Sigmoid colon (tissue), 7 donors: ENCODE measurements around the gene CRADD. TPM values are rescaled to one million over a fixed set of nuclear protein-coding genes. Genes with fewer than 3 reads are reported as not detected.

ENCODE experiments used
- DNase-seq: peaks from one replicate; pipeline ENCODE4 v3.0.0-alpha.2; 2019
- H3K27ac ChIP-seq, 4 donors: fragments of 200-600 bp; sonication (generic); one replicate each; pipeline ENCODE4 v1.5.1; 2016 to 2019; ENCODE audit warnings: mild to moderate bottlenecking in 1 of 4
- H3K27me3 ChIP-seq, 3 donors: fragments of 200-600 bp; sonication (generic); one replicate each; pipeline ENCODE4 v1.5.1; 2019; ENCODE audit warnings: mild to moderate bottlenecking in 1 of 3
- H3K36me3 ChIP-seq, 4 donors: fragments of 200-600 bp; sonication (generic); one replicate each; pipeline ENCODE4 v1.5.1; 2016 to 2019
- H3K4me1 ChIP-seq, 4 donors: fragments of 200-600 bp; sonication (generic); one replicate each; pipeline ENCODE4 v1.5.1; 2017 to 2019
- H3K4me3 ChIP-seq, 4 donors: fragments of 200-600 bp; sonication (generic); one replicate each; pipeline ENCODE4 v1.5.1; 2017 to 2019; ENCODE audit warnings: mild to moderate bottlenecking in 2 of 4, moderate library complexity in 1 of 4
- H3K9me3 ChIP-seq, 4 donors: fragments of 200-600 bp in 3 of 4; sonication (generic) in 3 of 4; one replicate each; pipeline versions ENCODE4 v1.5.1 to v1.6.1; 2013 to 2019
- EP300 ChIP-seq, 4 donors: sonication (generic); formaldehyde crosslinking; IDR thresholded peaks; one replicate each; pipeline ENCODE4 v1.6.1; 2017; ENCODE audit warnings: antibody characterized with exemption in 4 of 4
- POLR2A ChIP-seq, 2 donors: fragments of 450-650 bp; IDR thresholded peaks; one replicate each; pipeline ENCODE4 v1.6.1; 2016; ENCODE audit warnings: antibody characterized with exemption in 2 of 2, mild to moderate bottlenecking in 2 of 2, moderate library complexity in 2 of 2
- POLR2AphosphoS5 ChIP-seq, 4 donors: sonication (generic); formaldehyde crosslinking; IDR thresholded peaks; one replicate each; pipeline ENCODE4 v1.6.1; 2017; ENCODE audit warnings: antibody characterized with exemption in 4 of 4
- WGBS, 2 donors: extraction: QIAGEN DNeasy Blood & Tissue Kit; methylation state at CpG; one replicate each; pipeline ENCODE4 v1.1.7; 2013; 5-methylcytosine and 5-hydroxymethylcytosine counted together
- intact Hi-C: fragments of 100-400 bp; cut with DNase I; formaldehyde crosslinking; loops from one replicate; pipeline ENCODE4 v1.15.1; 2023
- polyA plus RNA-seq, 3 donors: library from polyadenylated mRNA; stranded (reverse); fragments of 200-250 nt; gene quantifications; one replicate each; pipeline ENCODE4 v1.2.3, GENCODE V29; 2013
- total RNA-seq, 4 donors: library from RNA; depleted of rRNA; stranded (reverse); fragments of >200 nt; gene quantifications; one replicate each; pipeline ENCODE4 v1.1.0, GENCODE V29; 2016
- TF ChIP-seq, protein P1 (sequence below), 4 experiments: fragments of 450-650 bp in 3 of 4; fragments of 200-600 bp in 1 of 4; IDR thresholded peaks; one replicate each; pipeline ENCODE4 v1.5.1; 2016 to 2019; ENCODE audit warnings: antibody characterized with exemption in 4 of 4, mild to moderate bottlenecking in 3 of 4, moderate library complexity in 2 of 4
- donor health status: healthy with polysubstance abuse.
- donor health status: Bipolar disorder and iron deficiency.
- donor health status: healthy.

The CRADD gene
- total and polyA plus RNA-seq, 7 donors, result 14.1 to 98.9 (median 43.7) TPM

DNA sequence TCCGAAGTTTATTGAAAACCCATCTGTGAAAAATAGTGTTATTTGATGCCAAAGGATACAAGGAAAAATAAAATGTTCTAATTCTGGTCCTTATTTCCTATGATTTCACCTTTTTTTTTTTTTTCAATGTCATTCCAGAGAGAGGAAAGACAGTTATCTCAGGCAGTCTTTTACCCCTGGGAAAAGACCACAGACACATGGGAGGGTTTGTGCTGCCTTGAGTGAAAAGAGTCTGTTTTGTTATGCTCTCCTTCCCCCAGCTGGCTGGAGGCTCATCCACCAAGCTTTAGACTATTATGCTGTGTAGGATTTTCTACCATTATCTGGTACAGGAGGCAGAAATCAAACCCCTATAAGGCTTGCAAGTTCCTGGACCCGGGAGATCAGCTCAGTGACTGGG lies 151.8 kb downstream of the CRADD start:
- Histone ChIP-seq H3K36me3 (no peaks in the 10 kb centered on the region), H3K27ac (peak overlapping the region; percentile 8 to 37 (median 36)), H3K4me1 (peaks cover 0 to 47% (median 36%) of the 10 kb centered on the region in 4 donors), H3K27me3 (no peaks in the 10 kb centered on the region), H3K9me3 (no peaks in the 10 kb centered on the region), H3K4me3 (no peak overlapping the region)
- TF ChIP-seq POLR2AphosphoS5 (IDR thresholded peaks at IDR 0.05) (no peak), EP300 (IDR thresholded peaks at IDR 0.05) (no peak), POLR2A (IDR thresholded peaks at IDR 0.05) (no peak)
- TF ChIP-seq, protein P1, sequence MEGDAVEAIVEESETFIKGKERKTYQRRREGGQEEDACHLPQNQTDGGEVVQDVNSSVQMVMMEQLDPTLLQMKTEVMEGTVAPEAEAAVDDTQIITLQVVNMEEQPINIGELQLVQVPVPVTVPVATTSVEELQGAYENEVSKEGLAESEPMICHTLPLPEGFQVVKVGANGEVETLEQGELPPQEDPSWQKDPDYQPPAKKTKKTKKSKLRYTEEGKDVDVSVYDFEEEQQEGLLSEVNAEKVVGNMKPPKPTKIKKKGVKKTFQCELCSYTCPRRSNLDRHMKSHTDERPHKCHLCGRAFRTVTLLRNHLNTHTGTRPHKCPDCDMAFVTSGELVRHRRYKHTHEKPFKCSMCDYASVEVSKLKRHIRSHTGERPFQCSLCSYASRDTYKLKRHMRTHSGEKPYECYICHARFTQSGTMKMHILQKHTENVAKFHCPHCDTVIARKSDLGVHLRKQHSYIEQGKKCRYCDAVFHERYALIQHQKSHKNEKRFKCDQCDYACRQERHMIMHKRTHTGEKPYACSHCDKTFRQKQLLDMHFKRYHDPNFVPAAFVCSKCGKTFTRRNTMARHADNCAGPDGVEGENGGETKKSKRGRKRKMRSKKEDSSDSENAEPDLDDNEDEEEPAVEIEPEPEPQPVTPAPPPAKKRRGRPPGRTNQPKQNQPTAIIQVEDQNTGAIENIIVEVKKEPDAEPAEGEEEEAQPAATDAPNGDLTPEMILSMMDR (IDR thresholded peaks at IDR 0.05), result no peak
- DNase-seq, result no peak
- WGBS, 2 donors, result 82 to 94% methylated on average over 2 of the region's 2 CpGs
- intact Hi-C loops, result loop anchor here (5.0 kb wide), 2 partner anchors 63 to 257 kb away; partner anchors contain the start of gene SOCS2

DNA sequence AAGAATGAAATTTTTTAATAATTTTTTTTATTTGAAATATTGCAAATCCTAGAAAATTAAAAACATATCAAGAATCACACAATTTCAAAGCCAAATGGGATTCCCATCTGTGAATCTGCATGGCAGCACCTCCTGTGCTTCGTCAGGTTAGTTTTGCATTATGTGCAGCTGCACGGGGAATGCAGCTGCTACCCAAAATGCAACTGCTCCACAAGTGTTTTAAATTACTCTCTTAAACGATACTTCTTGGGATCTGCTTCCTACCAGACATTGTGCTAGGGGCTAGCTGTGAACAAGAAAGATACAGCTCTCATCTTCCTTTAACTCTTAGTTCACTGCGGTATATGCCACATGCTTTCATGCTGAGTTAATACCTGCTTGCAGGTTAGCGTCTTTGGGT lies 154.2 kb downstream of the CRADD start:
- Histone ChIP-seq H3K4me1 (peaks cover 0 to 23% (median 14%) of the 10 kb centered on the region in 4 donors), H3K9me3 (no peaks in the 10 kb centered on the region), H3K36me3 (no peaks in the 10 kb centered on the region), H3K4me3 (no peak overlapping the region), H3K27me3 (no peaks in the 10 kb centered on the region), H3K27ac (no peak overlapping the region)
- intact Hi-C loops, result no loop called here
- DNase-seq, result no peak
- no peak for TF ChIP-seq POLR2AphosphoS5 (IDR thresholded peaks at IDR 0.05)
- TF ChIP-seq, protein P1 (IDR thresholded peaks at IDR 0.05), result no peak
- no peak for TF ChIP-seq EP300 (IDR thresholded peaks at IDR 0.05)
- TF ChIP-seq POLR2A (IDR thresholded peaks at IDR 0.05), result no peak
- WGBS, 2 donors, result 92 to 93% methylated on average over 5 of the region's 5 CpGs

DNA sequence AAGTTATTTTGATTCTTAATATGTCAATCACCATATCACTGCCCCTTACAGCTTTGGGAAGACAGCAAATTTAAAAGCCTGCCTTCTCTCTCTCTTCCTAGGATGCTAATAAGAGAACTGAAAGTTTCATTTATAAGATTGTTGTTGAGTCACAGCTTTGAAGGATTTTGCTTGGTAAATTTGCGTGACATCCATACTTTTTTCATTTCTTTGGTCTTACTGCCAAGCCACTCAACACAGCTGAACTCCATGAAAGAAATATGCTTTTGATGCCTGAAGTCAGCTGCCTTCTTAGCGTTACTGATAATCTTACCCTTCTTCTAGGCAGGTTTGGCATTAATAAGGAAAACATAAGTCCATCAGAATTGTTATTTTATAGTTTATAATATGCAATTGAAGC lies 155.0 kb downstream of the CRADD start:
- H3K9me3 ChIP-seq, result no peaks in the 10 kb centered on the region

DNA sequence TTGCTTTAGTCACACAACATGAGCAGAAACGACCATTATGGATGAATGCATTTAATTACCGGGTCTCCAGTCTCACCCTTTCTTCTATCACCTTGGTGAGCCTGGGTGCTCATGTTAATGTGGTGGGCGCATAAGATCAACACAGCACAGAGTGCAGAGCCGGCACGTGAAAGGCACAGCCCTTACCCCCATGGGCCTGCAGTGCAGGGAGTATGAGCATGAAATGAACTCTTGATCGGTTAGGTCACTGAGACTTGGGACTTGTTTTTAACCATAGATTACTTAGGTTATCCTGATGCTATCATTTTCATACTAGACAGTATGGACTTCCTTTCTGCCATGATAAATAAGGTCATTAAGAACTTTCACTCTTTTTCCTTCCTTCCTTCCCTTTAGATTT lies 156.8 kb downstream of the CRADD start:
- TF ChIP-seq EP300 (IDR thresholded peaks at IDR 0.05), result no peak
- TF ChIP-seq, protein P1 (IDR thresholded peaks at IDR 0.05), result no peak
- no peak for TF ChIP-seq POLR2AphosphoS5 (IDR thresholded peaks at IDR 0.05)
- TF ChIP-seq POLR2A (IDR thresholded peaks at IDR 0.05), result no peak

More for the DNA sequence above, 155.0 kb downstream of the CRADD start:
- Histone ChIP-seq H3K36me3 (no peaks in the 10 kb centered on the region), H3K4me3 (no peak overlapping the region), H3K4me1 (peaks cover 0 to 15% (median 6%) of the 10 kb centered on the region in 4 donors), H3K27ac (no peak overlapping the region), H3K27me3 (no peaks in the 10 kb centered on the region)
- WGBS, 2 donors, result 87 to 88% methylated on average over 2 of the region's 2 CpGs
- intact Hi-C loops, result no loop called here
- TF ChIP-seq POLR2AphosphoS5 (IDR thresholded peaks at IDR 0.05) (no peak), EP300 (IDR thresholded peaks at IDR 0.05) (no peak), POLR2A (IDR thresholded peaks at IDR 0.05) (no peak)
- TF ChIP-seq, protein P1 (IDR thresholded peaks at IDR 0.05), result no peak
- no peak for DNase-seq

More for the DNA sequence above, 156.8 kb downstream of the CRADD start:
- no peaks in the 10 kb centered on the region for H3K27me3 ChIP-seq
- no peak overlapping the region for H3K4me3 ChIP-seq
- no peaks in the 10 kb centered on the region for H3K36me3 ChIP-seq
- 91 to 94% methylated on average over 6 of the region's 6 CpGs for WGBS, 2 donors
- intact Hi-C loops, result no loop called here
- DNase-seq, result no peak
- no peak overlapping the region for H3K27ac ChIP-seq
- H3K9me3 ChIP-seq, result no peaks in the 10 kb centered on the region
- peaks cover 0 to 7% (median 0%) of the 10 kb centered on the region in 4 donors for H3K4me1 ChIP-seq
